HG02973 (cell line): ENCODE results near the gene NR6A1.
"Not testable (repeated sequence)": the region's sequence is repeated elsewhere in the genome, so short reads cannot be mapped to it uniquely, and the experiment has no call there.

ENCODE experiments used
- ATAC-seq: cut with Tn5 transposase; IDR thresholded peaks from one replicate; pipeline ENCODE4 v1.9.1; 2021; ENCODE audit warnings: moderate library complexity; ENCODE audit not compliant: unreplicated experiment

NR6A1 gene

DNA sequence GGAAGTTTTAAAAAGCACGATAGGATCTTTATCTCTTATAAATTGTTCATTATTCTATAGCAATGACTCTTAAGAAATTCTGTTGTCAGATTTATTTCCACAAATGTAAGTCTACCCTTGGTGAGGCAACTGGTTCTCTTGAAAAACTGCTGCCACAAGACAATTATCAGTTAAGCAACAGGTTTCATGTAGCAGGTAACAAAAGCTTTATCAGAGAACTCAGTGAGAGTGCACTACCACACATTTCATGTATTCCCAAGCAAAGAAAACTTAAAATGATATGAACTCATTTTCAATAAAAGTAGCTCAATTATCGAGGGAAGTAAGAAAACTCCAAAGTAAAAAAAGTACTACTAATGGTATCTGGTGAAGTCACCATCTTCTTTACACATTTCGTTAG lies 9.4 kb downstream of the NR6A1 start:
- ATAC-seq, result no peak

- no peak for ATAC-seq
Observed at GRCh38 chr9:124761196-124761595, 9.9 kb downstream of the NR6A1 start.

- no peak for ATAC-seq
Observed at GRCh38 chr9:124760719-124761118, 10.4 kb downstream of the NR6A1 start.

- ATAC-seq, result no peak
Observed at GRCh38 chr9:124759327-124759726, 11.8 kb downstream of the NR6A1 start.

DNA sequence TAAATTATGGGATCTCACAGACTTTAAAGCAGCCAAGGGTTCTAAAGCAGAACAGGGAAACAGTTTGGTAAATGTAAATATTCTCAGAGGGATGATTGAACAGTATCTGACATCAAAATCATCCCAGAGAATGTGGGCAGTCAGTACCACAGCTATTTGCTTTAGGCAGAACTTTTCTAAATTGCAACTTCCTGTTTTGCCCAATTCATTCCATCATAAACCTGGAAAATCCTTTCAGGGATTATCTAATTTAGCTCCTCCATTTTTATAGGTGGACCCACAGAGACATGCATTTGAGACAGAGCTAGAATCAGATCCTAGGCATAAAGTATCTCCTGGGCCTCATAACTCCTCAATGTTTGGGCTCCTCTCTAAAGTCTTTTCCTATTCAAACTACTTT lies 12.4 kb downstream of the NR6A1 start:
- ATAC-seq, result no peak

DNA sequence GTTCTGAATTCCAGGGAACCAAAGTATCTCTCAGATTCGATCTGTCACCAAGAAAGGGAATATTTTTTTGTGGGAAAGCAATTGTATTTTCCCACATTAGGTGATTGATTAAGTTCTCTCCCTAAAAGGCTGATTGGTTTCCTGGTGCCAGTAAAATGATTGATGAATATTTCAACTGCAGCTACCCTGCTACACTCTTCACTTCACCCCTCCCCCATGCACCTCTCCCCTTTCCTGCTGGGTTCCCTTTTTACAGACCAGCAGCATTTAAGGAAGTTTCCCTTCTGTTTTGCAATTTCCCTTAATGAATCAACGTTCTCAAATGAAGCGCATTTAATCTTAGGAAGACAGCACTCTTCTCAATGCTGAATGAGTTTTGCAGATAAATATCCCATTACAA lies 13.1 kb downstream of the NR6A1 start:
- no peak for ATAC-seq

- no peak for ATAC-seq
Observed at GRCh38 chr9:124757616-124758015, 13.5 kb downstream of the NR6A1 start.

GRCh38 chr9:124756011-124756410 lies 15.1 kb downstream of the NR6A1 start:
- no peak for ATAC-seq

DNA sequence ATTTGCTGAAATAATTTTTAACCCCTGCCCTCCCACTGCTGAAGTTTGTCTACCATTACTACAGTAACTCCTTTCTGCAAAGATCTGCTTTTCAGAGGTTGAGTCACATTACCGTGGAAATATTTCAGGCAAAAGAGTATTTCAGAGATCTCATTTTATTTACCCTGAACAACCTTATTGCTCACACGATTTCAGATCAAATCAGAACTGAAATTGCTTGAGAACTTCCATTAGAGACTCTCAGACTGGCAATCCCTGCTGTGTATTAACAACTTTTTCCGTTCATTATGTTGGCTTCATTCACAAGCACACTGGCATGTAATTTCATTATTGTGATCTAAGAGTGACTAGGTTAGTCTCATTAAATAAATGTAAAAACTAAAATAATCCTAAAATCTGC lies 16.1 kb downstream of the NR6A1 start:
- ATAC-seq, result no peak

DNA sequence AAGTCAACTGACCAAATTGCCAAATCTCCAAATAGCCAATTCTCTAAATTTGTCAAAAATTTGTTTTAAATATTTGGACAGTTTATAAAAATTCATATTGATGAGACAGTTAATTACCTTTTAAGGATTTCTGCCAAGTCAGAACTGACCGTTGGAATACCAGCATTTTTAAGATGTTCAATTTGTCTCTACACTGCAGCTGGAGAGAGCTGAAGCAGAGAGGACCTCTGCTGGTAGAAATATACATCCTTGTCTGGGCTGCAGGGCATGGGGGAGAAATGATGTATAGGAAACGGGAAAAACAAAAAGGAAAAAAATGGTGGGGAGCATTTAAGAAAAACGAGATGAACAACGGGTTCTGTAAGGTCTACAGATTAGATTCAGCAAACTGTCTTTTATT lies 16.8 kb downstream of the NR6A1 start:
- no peak for ATAC-seq

DNA sequence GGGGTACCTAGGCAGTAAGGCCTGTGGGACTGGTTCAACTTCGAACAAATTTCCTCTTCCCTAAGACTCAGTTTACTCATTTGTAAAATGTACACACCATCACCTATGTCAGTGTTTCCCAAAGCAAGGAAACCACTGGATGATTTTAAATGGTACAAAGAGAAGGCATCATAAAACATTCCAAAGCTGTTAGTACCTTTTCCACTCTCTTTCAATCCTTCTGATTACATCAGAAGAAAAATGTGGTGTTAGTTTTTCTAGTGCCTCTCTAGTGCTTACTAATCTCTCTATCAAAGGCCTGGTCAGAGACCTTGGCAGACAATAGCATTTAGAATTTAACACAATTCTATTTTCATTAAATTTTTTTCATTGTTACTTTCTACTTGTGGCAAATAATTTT lies 18.1 kb downstream of the NR6A1 start:
- no peak for ATAC-seq

- ATAC-seq, result no peak
Observed at GRCh38 chr9:124749781-124750180, 21.3 kb downstream of the NR6A1 start.

GRCh38 chr9:124749284-124749683 lies 21.8 kb downstream of the NR6A1 start:
- ATAC-seq, result no peak

DNA sequence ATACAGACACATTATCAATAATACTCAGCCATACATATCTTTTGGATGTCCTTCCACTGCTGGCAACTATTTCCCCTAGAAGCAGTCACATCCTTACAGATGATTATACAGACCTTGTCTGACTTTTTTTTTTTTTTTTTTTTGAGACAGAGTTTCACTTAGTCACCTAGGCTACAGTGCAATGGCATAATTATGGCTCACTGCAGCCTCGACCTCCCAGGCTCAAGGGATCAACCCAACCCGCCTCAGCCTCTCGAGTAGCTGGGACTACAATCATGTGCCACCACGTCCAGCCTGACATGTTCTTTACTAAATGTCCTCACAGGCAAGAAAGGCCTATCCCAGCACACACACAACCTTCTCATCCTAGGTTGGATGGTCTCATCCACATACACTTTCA lies 24.0 kb downstream of the NR6A1 start:
- ATAC-seq, result no peak

DNA sequence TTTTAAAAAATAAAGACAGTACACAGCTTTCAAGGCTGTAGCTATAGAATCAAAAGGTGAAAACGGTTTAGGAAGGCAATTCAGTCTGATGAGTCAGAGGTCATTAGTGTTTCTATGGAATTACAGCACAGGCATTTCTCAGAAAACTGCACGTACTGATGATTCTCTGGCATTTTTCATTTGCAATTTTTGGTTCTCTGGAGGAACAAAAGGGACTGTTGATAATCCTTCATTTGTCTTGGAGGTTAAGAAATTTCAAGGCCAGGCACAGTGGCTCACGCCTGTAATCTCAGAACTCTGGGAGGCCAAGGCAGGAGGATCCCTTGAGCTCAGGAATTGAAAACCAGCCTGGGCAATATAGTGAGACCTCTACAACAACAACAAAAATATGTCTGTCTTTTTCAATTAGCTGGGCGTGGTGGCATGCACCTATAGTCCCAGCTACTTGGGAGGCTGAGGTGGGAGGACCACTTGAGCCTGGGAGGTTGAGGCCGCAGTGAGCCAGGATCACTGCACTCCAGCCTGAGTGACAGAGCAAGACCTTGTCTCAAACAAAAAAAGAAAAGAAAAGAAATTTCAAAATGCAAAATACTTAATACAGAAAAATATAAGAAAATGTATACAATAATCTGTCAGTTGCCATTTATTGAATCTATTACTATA lies 27.3 kb downstream of the NR6A1 start:
- ATAC-seq, result no peak

GRCh38 chr9:124742940-124743339 lies 28.2 kb downstream of the NR6A1 start:
- ATAC-seq, result no peak

DNA sequence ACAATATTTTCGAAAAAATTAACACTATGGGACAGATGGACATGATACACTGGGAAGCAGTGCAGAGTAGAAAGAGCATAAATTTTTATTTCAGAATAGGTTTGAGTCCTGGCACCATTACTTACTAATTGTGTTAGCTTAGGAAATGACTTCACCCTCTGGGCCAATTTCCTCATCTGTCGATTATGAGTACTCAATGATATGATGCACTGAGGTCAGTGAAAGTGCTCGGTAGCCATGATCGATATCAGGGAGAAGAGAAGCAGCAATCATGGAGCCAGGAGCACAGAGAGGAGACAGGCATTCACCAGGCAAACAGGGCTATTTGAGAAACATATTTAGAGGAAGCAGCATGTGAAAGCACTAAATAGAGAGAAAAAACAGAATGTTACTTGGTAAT lies 29.4 kb downstream of the NR6A1 start:
- ATAC-seq, result no peak

DNA sequence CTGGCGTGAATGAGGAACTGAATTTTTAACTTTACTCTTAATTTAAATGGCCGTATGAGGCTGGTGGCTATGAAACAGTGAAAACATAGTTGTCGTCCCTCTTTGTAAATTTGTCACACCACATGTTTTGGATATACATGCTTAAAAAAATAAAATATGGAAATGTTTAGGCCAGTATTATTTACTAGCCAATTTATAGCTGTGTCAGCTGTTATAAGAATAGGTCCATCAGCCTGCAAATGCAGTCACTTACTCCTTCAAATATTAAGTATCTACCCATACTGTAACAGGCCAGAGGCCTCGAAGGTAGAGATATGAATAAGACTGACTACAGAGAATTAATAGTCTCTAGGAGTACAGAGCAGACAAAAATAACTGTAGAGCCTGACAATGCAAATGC lies 30.0 kb downstream of the NR6A1 start:
- ATAC-seq, result no peak

DNA sequence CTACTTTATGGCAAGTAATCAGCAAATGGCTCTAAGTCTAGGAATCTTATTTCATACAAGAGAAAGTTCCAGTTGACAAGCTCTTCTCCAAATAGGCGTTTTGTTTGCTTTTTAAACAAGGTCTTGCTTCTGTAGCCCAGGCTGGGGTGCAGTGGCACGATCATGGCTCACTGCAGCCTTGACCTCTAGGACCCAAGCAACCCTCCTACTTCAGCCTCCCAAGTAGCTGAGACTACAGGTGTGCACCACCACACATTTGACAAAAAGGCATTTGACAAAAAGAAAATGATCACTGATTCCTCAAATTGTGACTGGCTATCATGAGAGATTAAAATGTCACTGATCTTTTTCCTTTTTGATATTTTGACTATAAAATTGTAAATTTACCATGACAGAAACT lies 31.8 kb downstream of the NR6A1 start:
- no peak for ATAC-seq

- ATAC-seq, result not testable (repeated sequence)
Observed at GRCh38 chr9:124738075-124738474, 33.0 kb downstream of the NR6A1 start.

DNA sequence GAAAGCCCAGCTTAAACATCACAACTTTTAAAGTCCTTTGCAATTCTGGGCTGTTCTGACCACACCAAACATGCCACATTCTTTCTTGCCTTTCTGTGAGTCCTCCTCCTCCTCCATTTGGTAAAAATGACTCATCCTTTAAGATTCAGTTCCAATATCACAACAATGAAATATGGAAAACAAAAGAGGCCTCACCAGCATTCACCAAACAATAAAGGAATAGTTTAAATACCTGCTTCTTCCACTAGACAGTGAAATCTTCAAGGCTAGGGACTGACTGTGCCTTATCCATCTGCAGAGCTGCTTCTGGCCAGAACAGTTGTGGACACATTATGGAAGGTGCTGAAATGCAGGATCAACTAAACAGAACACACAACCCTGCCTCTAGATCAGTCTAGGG lies 36.0 kb downstream of the NR6A1 start:
- ATAC-seq, result no peak

- ATAC-seq, result not testable (repeated sequence)
Observed at GRCh38 chr9:124734741-124735083, 36.4 kb downstream of the NR6A1 start.

GRCh38 chr9:124733964-124734740 lies 37.0 kb downstream of the NR6A1 start:
- no peak for ATAC-seq
